ENCODE results near the gene SCN1A.
"Not testable (repeated sequence)": the region's sequence is repeated elsewhere in the genome, so short reads cannot be mapped to it uniquely, and the experiment has no call there.

The SCN1A gene

GRCh38 chr2:166127217-166128155 lies at the start of gene SCN1A:
Gene SCN1A (minus strand): TSS chr2:166128020. CDS start chr2:166073621, 54,399 bp downstream.
- no peak for DNase-seq

- DNase-seq, result no peak
These were observed 45.4 kb upstream of the SCN1A start for GRCh38 chr2:166173263-166173662.

- no peak for DNase-seq
These were observed 43.4 kb upstream of the SCN1A start for GRCh38 chr2:166171216-166171615.

- DNase-seq, result no peak
These were observed 42.5 kb upstream of the SCN1A start for GRCh38 chr2:166170356-166170755.

GRCh38 chr2:166167449-166167848 lies 39.6 kb upstream of the SCN1A start:
- no peak for DNase-seq

- no peak for DNase-seq
These were observed 36.0 kb upstream of the SCN1A start for GRCh38 chr2:166163775-166164174.

GRCh38 chr2:166158546-166158945 lies 30.7 kb upstream of the SCN1A start:
- no peak for DNase-seq

GRCh38 chr2:166157578-166157977 lies 29.8 kb upstream of the SCN1A start:
- no peak for DNase-seq

- no peak for DNase-seq
These were observed 29.2 kb upstream of the SCN1A start for GRCh38 chr2:166156985-166157490.

- no peak for DNase-seq
These were observed 27.8 kb upstream of the SCN1A start for GRCh38 chr2:166155589-166155988.

- no peak for DNase-seq
These were observed 27.0 kb upstream of the SCN1A start for GRCh38 chr2:166154685-166155338.

- DNase-seq, result no peak
These were observed 24.2 kb upstream of the SCN1A start for GRCh38 chr2:166152064-166152463.

GRCh38 chr2:166148500-166149400 lies 20.9 kb upstream of the SCN1A start:
- DNase-seq, result no peak

GRCh38 chr2:166147883-166148282 lies 20.1 kb upstream of the SCN1A start:
- DNase-seq, result no peak

- DNase-seq, result no peak
These were observed 16.3 kb upstream of the SCN1A start for GRCh38 chr2:166144071-166144470.

GRCh38 chr2:166140932-166141331 lies 13.1 kb upstream of the SCN1A start:
- DNase-seq, result no peak

- no peak for DNase-seq
These were observed 12.7 kb upstream of the SCN1A start for GRCh38 chr2:166140475-166140874.

- not testable (repeated sequence) for DNase-seq
These were observed 11.7 kb upstream of the SCN1A start for GRCh38 chr2:166139479-166139878.

- no peak for DNase-seq
These were observed 10.8 kb upstream of the SCN1A start for GRCh38 chr2:166138667-166139066.

GRCh38 chr2:166138144-166138543 lies 10.3 kb upstream of the SCN1A start:
- DNase-seq, result no peak

GRCh38 chr2:166137331-166137730 lies 9.5 kb upstream of the SCN1A start:
- no peak for DNase-seq

- DNase-seq, result no peak
These were observed 8.0 kb upstream of the SCN1A start for GRCh38 chr2:166135849-166136258.
